Daoy (cell line): ENCODE results near the gene XXYLT1. TPM values are rescaled to one million over a fixed set of nuclear protein-coding genes. Genes with fewer than 3 reads are reported as not detected.
"Not testable (repeated sequence)": the region's sequence is repeated elsewhere in the genome, so short reads cannot be mapped to it uniquely, and the experiment has no call there.

ENCODE experiments used
- DNase-seq: peaks from one replicate; pipeline ENCODE4 v3.0.0-alpha.2; 2015; ENCODE audit warnings: low read depth
- total RNA-seq: library from RNA; depleted of rRNA; stranded (reverse); fragments of >200 nt; shearing (Covaris generic); gene quantifications from 2 replicates; pipeline ENCODE4 v1.2.3, GENCODE V29; 2014

The XXYLT1 gene
- total RNA-seq, 1 experiment from 2014 or later: 20.9 TPM

DNA sequence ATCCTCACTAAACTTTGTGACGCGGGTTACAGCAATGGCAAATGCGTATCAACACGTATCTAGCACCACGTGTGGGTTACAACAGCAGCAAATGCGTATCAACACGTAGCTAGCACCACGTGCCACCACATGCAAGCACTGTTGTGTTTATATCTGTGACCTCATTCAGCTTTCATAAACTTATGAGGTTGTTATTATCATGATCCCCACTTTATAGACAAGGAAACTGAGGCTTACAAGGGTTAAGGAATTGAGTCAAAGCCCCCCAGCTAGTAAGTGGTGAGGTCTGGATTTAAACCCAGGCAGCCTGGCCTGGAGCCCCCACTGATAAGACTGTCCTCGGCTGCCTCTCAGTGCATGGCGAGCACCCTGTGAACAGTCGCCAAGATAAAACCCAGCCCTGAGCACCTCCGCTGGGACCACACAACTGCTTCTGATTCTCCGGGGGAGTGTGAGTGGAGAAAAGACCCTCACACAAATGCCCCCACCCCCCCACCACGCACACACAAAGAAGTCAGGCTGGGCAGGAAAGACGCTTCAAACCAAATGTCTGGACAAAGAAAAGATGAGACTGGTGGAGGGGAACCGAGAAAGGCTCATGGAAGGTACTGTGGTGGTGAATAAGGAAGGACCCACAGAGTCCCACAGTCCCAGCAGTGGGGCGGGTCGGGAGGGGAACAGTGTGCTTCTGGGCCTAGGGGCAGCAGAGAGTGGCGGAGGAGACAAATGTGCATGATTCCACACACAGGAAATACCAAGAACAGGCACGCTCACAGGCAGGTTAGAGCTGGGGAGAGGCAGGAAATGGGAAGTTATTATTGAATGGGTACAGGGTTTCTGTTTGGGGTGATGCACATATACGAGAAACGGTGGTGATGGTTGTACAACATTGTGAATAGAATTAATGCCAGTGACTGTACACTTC, 173.4 kb downstream of the XXYLT1 start:
- DNase-seq: peak; percentile 47

DNA sequence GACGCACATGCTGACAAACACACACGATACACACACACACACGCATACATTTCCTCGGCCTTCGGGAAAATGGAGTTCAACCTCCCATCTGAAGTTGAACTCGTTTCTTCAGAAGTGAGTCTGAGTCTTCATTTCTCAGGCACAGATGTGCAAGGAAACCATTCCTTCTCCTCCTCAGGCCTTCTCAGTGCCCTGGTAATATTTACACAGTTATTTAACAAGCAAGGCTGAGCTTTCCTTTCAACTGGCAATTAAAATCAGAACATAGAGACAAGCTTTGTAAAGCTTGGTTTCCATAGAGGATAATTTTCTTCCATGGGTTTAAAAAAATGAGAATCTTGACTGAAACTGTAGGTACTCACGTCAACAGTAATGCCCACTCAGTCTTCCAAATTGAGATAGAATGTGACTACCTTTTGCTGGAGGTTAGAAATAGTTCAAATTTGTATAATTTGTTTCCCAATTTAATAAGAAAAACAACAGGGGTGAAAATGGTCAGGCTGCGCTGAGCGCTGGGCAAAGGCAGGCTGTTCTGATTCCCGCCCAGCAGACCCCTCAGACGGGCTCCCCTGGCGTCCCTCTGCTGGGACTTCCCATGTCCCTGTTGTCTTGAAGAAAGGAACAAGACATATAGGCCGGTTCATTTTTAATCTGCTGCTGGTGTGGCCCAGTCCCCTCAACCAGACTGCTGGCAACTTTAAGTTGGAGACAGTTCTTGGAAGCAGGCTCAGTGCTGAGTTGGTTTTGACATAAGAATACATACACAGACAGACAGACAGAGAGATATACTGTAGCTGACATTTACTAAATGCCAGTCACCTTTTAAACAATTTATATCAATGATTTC, 174.3 kb downstream of the XXYLT1 start:
- DNase-seq: no peak

DNA sequence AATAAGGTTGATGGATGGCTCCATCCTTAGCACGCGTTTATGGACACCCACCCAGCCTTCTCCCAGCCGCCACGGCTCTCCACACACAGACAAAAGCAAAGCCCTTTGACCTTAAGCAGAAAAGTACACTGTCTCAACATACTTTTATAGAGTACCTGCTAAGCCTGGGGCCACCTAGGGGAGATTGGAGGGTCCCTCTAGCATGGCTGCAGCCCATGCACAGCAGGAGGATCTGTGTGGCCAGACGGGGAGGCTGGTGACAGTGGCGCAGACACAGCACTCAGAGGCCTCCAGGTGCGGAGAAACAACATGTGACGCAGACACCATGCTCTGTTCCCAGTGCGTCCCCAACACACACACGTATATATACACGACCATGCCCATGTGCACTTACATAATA, 174.9 kb downstream of the XXYLT1 start:
- no peak for DNase-seq

DNA sequence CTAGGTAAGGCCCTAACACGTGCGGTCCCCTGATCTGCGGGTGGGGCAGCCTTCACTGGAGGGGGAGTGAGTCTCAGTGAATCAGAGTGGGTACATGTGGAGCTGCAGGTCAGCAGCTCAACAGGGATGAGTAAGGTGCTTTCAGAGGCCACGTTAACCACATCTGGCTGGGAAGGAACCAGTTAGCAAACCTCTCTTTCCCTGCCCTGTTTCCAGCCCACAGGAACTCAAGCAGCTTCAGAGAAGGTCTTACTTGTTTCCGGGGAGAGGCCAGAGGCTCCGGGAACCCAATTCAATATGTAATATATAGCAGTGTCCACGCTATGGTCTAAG, 175.3 kb downstream of the XXYLT1 start:
- DNase-seq: peak; percentile 71

DNA sequence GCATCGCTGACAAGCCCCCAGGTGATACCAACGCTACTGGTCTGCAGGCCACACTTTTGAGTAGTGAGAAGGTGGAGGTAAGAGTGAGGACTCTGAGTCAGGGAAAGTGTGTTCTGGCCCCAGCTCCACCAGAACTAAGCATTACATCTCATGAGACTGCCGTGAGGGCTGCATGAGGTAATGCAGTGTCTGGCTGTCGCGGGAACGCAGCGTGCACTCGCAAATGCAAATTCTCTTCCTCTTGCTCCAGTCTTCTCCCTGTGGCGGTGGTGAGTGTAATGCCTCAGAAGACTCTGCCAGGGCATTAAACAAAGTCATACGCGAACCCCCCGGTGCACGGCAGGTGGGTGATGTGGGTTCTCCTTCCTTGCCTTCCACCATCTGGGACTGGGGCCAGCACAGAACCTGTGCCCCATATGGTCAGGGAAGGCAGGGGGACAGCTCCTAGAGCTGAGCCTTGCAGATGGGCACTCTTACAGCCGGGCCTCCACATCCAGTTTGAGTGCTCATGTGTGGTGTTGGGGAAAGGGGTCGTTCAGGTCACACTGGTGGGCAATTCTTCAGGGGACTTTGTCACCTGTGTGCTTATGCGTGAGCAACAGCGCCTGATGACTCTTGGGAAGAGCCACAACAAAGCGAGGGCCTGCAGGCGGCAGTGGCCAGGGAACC, 175.8 kb downstream of the XXYLT1 start:
- DNase-seq: peak; percentile 30

DNA sequence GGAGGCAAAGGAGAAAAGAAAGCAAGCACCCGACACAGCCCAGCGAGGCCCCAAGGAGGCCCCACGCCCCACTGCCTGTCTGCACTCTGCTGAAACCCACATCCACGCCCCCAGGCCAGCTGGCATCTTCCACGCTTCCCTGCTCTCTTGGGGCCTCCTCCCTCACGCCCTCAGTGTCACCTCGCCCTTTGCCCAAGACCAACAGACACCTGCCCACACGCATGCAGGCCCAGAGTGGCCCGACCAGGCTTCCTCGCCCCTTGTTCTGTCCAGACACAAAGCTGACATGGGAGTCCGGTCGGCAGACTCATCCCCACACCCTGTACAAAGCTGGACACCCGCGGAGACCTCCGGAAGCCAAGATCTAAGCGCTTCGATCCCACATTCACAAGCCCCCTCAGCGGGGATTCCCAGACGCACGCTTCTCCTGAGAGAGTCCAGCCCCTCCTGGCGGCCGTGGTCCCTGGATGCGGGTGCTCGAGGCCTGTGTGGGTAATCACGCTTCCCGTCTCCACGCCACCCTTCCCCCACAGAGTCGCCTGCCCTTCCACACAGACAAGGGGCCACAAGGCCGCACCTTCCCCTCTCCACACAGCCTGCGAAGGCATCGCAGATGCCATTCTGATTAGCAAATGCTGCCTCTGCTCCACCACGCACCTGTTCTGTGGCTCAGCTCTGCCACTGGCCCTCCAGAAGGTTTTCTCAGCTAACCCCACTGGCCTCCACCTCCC, 176.6 kb downstream of the XXYLT1 start:
- no peak for DNase-seq

DNA sequence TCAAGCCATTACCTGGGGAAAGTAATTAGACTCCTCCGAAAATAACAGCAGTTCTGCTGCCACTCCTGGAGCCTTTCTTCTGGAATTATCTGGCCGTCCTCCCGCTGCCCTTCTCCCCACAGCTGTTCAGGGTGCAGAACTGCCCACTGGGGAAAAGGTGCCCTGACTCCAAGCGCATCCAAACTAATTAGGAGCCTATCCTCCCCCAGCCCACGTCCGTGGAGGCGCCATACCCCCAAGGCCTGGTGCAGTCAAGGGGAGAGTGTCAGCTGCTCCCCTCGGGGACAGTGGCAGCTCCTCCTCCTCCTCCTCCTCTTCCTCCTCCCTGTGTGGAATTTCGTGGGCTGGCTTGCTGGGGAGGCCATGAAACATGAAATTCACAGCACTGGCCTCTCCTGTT, 177.2 kb downstream of the XXYLT1 start:
- DNase-seq: no peak

DNA sequence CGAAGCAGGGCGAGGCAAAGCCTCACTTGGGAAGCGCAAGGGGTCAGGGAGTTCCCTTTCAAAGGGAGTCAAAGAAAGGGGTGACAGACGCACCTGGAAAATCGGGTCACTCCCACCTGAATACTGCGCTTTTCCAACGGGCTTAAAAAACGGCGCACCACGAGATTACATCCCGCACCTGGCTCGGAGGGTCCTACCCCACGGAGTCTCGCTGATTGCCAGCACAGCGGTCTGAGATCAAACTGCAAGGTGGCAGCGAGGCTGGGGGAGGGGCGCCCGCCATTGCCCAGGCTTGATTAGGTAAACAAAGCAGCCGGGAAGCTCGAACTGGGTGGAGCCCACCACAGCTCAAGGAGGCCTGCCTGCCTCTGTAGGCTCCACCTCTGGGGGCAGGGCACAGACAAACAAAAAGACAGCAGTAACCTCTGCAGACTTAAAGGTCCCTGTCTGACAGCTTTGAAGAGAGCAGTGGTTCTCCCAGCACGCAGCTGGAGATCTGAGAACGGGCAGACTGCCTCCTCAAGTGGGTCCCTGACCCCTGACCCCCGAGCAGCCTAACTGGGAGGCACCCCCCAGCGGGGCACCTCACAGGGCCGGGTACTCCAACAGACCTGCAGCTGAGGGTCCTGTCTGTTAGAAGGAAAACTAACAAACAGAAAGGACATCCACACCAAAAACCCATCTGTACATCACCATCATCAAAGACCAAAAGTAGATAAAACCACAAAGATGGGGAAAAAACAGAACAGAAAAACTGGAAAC, 182.9 kb downstream of the XXYLT1 start:
- not testable (repeated sequence) for DNase-seq

DNA sequence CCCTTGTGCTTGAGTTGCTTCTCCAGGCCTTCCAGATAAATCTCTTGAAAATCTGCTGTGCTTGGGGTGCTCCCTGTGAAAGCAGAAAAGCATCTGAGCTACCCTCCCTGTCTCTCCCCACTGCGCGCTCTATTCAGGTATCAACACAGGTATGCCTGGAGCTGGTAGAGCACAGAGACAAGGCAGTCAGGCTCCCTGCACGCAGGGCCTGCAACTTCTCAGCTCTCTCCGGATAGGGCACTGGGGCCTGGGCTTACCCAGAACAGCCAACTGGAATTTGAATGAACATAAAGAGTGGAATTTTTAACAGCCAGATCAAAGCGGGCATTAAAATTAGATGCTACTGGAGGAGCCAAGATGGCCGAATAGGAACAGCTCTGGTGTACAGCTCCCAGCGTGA, 183.6 kb downstream of the XXYLT1 start:
- no peak for DNase-seq

DNA sequence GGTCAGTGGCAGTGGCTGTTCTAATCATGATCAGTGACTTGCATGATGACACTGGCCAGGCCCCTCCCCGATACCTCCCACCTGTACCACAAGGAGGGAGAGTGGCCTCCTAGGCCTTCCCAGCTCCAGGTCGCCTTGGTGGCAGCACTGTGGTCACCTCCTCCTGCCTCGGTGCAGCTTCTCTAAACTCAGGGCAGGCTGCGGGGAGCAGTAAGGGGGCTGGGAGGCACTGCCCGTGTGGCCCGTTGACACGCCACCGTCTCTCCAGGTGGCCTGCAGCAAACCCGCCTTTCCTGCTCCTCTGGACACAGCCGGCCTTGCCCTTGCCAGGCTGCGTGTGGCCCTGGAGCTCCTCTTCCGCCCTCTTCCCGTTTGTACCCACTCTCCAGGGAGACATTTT, 184.1 kb downstream of the XXYLT1 start:
- DNase-seq: no peak

DNA sequence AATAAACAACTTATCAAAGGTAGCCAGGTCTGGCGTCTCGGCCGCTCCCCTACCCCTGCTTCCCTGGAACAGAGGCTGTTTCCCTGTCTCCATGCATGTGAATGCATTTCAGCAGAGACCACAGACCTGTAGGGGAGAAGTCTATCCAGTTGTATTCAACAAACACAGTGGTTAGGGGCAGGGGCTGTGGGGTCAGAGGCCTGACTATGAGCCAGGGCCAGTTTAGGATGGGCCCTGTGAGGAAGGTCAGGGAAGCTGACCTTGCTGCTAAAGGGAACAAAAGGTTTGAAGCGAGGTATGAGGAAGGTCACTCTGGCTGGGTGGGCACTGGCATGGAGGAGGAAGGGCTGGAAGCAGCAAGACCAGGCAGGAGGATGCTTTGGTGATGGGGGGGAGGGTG, 184.6 kb downstream of the XXYLT1 start:
- no peak for DNase-seq

DNA sequence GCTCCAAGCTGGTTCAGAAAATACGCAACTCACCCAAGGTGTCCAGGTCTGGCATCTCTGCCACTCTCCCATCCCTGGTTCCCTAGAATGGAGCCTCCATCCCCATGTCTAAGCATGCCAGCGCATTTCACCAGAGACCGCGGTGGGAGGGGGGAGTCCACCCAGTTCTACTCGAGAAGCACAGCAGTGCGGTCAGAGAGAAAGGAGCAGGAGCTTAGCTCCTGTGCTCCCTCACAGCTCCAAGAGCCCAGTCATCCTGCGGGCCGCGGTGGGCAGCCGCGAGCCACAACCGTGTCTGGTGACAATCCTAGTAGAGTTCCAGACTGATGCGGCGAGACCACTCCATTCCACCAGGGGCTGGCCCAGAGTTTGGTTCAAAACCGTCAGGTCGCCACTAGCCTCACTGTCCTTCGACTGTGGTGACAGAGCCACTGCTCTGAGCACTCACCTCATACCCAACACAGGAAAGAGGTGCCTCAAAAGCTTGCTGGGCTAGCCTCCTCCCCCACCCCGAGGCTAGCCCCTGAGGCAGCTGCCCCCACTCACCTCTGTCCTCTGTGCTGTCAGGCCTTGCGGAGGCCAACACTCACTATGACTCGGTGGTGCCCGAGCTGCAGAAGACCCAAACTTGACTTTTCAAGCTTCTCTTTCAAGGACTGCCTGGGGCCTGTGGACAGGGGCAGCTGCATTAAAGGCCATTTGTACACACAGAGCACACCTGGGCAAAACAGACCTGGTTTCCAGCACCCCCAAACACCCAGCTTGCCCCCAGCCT, 185.4 kb downstream of the XXYLT1 start:
- DNase-seq: no peak

DNA sequence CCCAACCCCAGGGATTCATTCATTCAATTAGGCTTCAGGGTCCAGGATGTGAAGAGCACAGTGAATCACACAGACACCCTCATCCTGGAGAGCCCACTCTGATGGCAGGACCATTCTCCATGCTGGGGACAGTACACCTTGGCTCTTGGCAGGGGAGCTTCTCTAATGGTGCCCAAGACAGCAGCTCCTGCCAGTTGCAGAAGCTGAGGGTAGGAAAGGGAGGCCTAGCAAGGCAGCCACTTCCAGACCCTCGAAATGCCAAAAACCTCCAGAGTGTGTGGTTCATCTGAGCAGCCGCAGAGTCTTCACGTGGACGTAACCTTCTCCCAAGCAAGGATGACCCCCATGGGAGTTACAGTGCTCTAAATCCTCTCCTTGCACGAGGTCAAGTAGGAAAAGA, 186.2 kb downstream of the XXYLT1 start:
- no peak for DNase-seq

DNA sequence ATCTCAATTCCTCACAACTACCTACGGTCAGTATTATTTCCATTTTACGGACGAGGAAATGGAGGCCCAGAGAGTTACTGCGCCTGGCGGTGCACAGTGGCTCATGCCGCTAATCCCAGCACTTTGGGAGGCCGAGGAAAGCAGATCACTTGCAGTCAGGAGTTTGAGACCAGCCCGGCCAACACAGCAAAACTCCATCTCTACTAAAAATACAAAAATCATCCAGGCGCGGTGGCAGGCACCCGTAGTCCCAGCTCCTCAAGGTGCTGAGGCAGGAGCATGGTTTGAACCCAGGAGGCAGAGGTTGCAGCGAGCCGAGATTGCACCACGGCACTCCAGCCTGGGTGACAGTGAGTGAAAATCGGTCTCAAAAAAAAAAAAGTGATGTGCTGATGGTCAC, 187.3 kb downstream of the XXYLT1 start:
- no peak for DNase-seq

DNA sequence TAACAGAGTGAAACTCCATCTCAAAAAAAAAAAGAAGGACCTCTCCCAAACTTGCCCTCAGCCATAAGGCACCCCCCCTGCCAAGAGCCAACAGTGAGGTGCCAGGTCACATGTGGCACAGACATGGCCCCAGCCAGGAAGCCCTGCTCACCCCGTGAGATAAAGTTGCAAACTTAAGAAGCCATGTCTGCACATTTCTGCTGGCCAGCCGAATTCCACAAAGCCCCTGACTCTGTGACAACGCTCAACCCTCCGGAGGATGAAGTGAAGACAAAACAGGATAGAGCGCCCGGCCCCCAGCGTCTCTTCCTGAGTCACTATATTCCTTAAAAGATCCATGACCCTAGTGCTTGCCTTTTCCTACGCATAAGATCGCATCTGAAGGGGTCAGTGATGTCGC, 188.1 kb downstream of the XXYLT1 start:
- DNase-seq: no peak

DNA sequence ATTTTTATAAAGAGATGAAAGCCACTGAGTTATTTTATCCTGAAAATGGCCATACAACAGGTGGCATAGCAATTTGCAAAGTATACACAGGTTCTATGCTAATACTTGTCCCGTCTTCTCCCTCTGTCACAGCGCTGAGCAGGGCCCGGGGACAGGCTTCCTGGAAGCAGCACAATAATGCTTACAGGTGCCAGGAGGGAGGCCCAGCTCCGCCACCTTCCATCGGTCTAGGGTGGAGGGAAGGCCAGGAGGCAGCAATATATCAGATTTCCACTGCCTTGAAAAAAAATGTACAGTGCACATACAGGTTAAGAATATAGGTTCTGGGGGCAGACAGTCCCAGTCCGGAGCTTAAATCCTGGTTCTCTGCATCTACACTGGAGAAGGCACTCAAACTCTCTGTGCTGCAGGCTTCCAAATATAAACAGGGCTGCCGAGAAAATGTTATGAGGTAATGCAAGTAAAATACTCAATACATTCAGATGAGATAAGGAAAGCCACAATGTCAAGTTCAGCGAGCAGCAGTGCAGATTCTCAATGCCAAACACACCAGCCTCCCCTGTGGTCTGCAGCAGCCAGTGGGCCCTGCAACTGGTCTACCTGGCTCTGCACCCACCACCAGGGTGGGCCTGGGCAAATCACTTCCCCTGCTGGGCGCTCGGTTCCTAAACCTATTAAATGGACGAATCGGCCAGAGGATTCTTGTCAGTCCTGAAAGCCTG, 189.6 kb downstream of the XXYLT1 start:
- peak; percentile 62 for DNase-seq

DNA sequence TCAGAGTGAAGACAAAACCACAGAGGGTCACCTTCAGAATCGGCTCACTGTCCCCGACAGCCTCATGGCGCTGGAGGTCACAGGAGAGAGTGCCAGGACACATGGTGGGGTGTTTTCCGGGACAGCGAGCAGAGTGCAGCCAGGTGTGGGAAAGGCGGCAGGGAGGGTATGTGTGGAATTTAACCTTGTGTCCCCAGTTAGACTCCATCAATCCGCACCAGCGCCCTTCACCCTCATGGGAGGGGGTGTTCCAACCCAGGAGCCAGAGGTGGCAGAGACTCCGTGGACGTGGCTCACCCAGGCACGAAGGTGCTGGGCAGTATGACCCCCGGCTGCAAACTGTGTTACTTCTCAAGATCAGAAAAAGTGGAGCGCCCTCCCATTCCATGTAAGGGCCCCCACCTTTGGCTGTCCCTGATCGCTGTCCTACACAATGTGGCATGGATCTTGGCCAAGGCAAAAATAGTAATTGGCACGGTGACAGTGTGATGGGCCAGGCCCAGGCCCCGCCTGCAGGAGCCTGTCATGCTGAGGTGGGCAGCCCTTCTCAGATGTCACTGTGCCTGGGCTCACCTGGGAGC, 190.3 kb downstream of the XXYLT1 start:
- no peak for DNase-seq

DNA sequence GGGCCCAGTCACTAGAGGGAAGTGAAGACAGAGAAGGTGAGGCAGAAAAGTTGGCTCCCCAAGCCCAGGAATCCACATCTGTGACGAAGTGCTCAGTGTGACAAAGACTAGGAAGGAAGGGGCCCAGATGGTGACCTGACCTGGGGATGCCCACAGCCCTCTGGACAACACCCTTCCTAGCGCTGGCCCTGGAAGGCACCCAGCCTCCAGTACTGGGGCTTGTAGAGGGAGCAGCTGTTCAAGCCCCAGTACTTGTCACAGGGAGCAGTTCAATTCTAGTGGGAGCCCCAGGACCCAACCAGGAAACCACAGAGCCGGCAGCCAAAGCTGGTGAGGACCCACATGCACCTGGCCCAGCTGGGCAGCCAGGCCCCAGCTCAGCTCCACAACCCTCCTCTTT, 190.8 kb downstream of the XXYLT1 start:
- DNase-seq: no peak

DNA sequence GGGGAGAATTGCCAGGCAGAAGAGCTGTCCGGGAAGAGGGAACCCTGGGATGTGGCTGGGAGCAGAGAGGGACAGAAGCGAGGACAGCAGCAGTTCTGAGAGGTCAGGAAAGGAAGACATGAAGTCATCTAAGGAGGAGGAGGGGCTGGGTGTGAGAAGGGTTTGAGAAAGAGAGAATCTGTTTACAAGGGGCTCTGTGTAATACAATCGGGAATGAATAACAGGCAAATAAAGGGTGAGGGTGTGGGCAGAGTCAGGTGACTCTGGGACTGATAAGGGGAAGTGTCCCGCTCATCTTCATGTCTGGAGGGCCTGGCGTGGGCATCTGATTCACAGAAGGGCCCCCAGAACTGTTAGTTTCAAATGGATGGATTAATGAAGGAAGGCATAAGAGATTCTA, 191.3 kb downstream of the XXYLT1 start:
- no peak for DNase-seq
